Lower leg skin (tissue), 3 donors: ENCODE results near the gene AMOT.

Source experiments
- POLR2A ChIP-seq, 2 donors: fragments of 450-650 bp; IDR thresholded peaks; one replicate each; pipeline ENCODE4 v1.6.1; 2016 to 2017; ENCODE audit warnings: antibody characterized with exemption in 2 of 2, mild to moderate bottlenecking in 1 of 2, moderate library complexity in 1 of 2
- TF ChIP-seq, protein P1 (sequence below), 3 donors: fragments of 450-650 bp; IDR thresholded peaks; one replicate each; pipeline ENCODE4 v1.5.1; 2016; ENCODE audit warnings: antibody characterized with exemption in 3 of 3, mild to moderate bottlenecking in 3 of 3, moderate library complexity in 2 of 3

DNA sequence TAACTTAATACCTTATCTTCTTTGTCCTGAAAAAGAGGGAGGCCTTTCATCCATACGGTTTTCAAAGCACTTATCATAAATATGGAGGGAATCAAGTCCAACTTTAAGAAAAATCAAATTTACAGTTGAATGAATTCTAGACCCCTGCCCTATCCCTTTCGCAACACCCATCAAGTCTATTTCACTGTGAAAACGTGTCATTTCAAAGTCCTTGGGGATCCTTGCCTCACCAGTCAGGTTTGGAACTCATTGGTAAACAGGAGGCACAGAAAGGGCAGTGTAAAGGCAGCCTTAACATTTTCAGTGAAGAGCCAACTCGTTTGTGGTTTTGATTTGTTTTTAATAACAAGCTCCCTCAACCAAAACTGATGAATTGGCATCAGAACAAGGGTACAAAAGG is 66.5 kb downstream of the AMOT start:
- TF ChIP-seq, protein P1, sequence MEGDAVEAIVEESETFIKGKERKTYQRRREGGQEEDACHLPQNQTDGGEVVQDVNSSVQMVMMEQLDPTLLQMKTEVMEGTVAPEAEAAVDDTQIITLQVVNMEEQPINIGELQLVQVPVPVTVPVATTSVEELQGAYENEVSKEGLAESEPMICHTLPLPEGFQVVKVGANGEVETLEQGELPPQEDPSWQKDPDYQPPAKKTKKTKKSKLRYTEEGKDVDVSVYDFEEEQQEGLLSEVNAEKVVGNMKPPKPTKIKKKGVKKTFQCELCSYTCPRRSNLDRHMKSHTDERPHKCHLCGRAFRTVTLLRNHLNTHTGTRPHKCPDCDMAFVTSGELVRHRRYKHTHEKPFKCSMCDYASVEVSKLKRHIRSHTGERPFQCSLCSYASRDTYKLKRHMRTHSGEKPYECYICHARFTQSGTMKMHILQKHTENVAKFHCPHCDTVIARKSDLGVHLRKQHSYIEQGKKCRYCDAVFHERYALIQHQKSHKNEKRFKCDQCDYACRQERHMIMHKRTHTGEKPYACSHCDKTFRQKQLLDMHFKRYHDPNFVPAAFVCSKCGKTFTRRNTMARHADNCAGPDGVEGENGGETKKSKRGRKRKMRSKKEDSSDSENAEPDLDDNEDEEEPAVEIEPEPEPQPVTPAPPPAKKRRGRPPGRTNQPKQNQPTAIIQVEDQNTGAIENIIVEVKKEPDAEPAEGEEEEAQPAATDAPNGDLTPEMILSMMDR (IDR thresholded peaks at IDR 0.05) = no peak
- no peak for TF ChIP-seq POLR2A (IDR thresholded peaks at IDR 0.05)
